GM23248 (cell line): Measurements from ENCODE around the gene PSMC3.

ENCODE experiments used
- EZH2 ChIP-seq: fragments of 200-600 bp; sonication (generic); IDR thresholded peaks from 2 replicates; pipeline ENCODE4 v1.6.1; 2018; ENCODE audit warnings: antibody characterized with exemption, mild to moderate bottlenecking; ENCODE audit not compliant: insufficient read depth, poor library complexity, severe bottlenecking
- EZH2phosphoT487 ChIP-seq: fragments of 200-600 bp; sonication (generic); IDR thresholded peaks from 2 replicates; pipeline ENCODE4 v1.6.1; 2018; ENCODE audit warnings: antibody characterized with exemption, moderate library complexity, mild to moderate bottlenecking, low read depth; ENCODE audit not compliant: insufficient read depth

DNA sequence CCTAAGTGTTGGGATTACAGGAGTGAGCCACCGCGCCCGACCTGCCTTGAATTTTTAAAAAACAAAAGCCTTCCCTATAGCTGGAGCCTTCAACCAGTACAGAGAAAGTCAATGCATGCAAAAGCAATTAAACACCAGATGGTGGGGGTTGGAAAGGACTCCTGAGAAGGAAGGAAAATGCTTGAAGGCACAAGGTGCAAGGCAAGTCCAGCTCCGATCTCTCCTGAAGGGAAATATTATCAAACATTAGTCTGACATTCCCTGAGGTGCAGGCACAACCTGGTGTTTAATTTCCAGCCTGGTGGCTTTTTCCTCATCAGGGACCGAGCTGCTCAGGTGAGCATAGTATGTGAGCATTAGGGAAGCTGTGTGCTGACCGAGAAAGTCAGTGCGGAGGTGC lies 35.6 kb upstream of the PSMC3 start:
- TF ChIP-seq EZH2 (no peak), EZH2phosphoT487 (no peak)
